Progenitor cell of endocrine pancreas (in vitro differentiated cells): ENCODE results near the gene RAET1G. TPM values are rescaled to one million over a fixed set of nuclear protein-coding genes. Genes with fewer than 3 reads are reported as not detected.
"Not testable (repeated sequence)": the region's sequence is repeated elsewhere in the genome, so short reads cannot be mapped to it uniquely, and the experiment has no call there.

ENCODE experiments used
- DNase-seq: peaks from one replicate; pipeline ENCODE4 v3.0.0; 2021; ENCODE audit warnings: low spot score; ENCODE audit not compliant: unreplicated experiment
- H3K27ac Mint-ChIP-seq: 2 replicates; pipeline ENCODE4 v1.8.0; 2021; ENCODE audit warnings: mild to moderate bottlenecking, moderate library complexity, mixed read lengths
- H3K27me3 Mint-ChIP-seq: 2 replicates; pipeline ENCODE4 v1.8.0; 2021; ENCODE audit warnings: mixed read lengths
- H3K36me3 Mint-ChIP-seq: 2 replicates; pipeline ENCODE4 v1.8.0; 2022; ENCODE audit warnings: mixed read lengths; ENCODE audit not compliant: insufficient read depth
- H3K4me1 Mint-ChIP-seq: 2 replicates; pipeline ENCODE4 v1.8.0; 2021; ENCODE audit warnings: low read depth, mixed read lengths
- H3K4me3 Mint-ChIP-seq: 2 replicates; pipeline ENCODE4 v1.8.0; 2021; ENCODE audit warnings: low read depth, mild to moderate bottlenecking, moderate library complexity, mixed read lengths
- H3K9me3 Mint-ChIP-seq: 2 replicates; pipeline ENCODE4 v1.8.0; 2021; ENCODE audit warnings: low read depth, mixed read lengths
- CTCF ChIP-seq: fragments of 200-600 bp; sonication (generic); IDR thresholded peaks from one replicate; pipeline ENCODE4 v1.5.0; 2021; ENCODE audit warnings: antibody characterized with exemption, mild to moderate bottlenecking; ENCODE audit not compliant: unreplicated experiment
- total RNA-seq: library from RNA; stranded (reverse); gene quantifications from 2 replicates; pipeline ENCODE4 v1.2.1, GENCODE V29; 2021

Gene RAET1G
- total RNA-seq, 1 donor from 2014 or later: not detected

DNA sequence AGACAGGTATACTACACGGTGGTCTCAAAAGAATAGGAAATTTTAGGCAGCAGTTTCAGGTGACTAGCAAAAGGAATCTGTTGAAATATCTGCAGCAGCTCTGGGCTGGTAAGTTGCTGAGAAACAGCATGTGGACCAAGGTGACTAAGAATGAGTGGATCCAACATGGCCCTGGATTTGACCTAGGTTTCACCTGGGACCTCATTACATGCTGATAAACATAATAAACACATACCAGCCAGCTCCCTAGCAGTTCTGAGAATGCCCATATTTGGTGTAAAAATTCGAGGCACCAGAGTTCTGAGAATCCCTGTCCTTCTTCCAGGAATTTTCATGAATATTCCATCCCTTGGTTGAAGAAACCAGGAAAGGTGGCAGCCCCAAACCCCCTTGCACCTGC is 30.5 kb upstream of the RAET1G start:
- not testable (repeated sequence) for H3K36me3 Mint-ChIP-seq, H3K9me3 Mint-ChIP-seq, H3K4me3 Mint-ChIP-seq, H3K4me1 Mint-ChIP-seq, DNase-seq, H3K27ac Mint-ChIP-seq
- peaks cover 88% of the 10 kb centered on the region for H3K27me3 Mint-ChIP-seq

DNA sequence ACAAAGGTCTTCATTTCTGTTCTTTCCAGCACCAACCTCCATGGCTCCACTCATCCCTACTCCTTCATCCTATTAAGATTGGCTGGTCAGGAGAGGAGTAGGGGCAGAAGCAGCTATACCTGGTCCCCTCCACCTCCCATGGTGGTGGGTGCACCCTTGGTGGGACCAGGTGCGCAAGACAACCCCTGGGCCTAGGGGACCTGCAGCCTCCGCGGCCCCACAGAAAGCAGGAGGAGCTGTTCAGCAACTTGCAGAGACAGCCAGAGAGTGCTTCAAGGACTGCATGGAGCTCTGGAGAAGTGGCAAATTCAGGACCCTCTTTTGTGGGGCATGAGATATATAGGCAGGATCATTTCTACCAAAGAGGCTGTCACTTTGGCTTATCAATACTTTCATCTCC is 28.7 kb upstream of the RAET1G start:
- no peak for DNase-seq
- no peak for TF ChIP-seq CTCF
- no peaks in the 10 kb centered on the region for H3K9me3 Mint-ChIP-seq
- no peak overlapping the region for H3K27ac Mint-ChIP-seq
- no peaks in the 10 kb centered on the region for H3K36me3 Mint-ChIP-seq
- no peak overlapping the region for H3K4me3 Mint-ChIP-seq
- no peaks in the 10 kb centered on the region for H3K4me1 Mint-ChIP-seq
- peaks cover 83% of the 10 kb centered on the region for H3K27me3 Mint-ChIP-seq

GRCh38 chr6:149951096-149951495 is 28.2 kb upstream of the RAET1G start:
- no peak for DNase-seq
- H3K4me3 Mint-ChIP-seq: no peak overlapping the region
- no peaks in the 10 kb centered on the region for H3K9me3 Mint-ChIP-seq
- H3K27ac Mint-ChIP-seq: no peak overlapping the region
- TF ChIP-seq CTCF: no peak
- H3K36me3 Mint-ChIP-seq: no peaks in the 10 kb centered on the region
- peaks cover 84% of the 10 kb centered on the region for H3K27me3 Mint-ChIP-seq
- no peaks in the 10 kb centered on the region for H3K4me1 Mint-ChIP-seq

GRCh38 chr6:149950423-149950822 is 27.5 kb upstream of the RAET1G start:
- no peaks in the 10 kb centered on the region for H3K9me3 Mint-ChIP-seq
- no peak overlapping the region for H3K4me3 Mint-ChIP-seq
- no peak for DNase-seq
- no peak overlapping the region for H3K27ac Mint-ChIP-seq
- TF ChIP-seq CTCF: no peak
- H3K36me3 Mint-ChIP-seq: no peaks in the 10 kb centered on the region
- no peaks in the 10 kb centered on the region for H3K4me1 Mint-ChIP-seq
- H3K27me3 Mint-ChIP-seq: peaks cover 81% of the 10 kb centered on the region

- no peak for TF ChIP-seq CTCF
- H3K27me3 Mint-ChIP-seq: peaks cover 82% of the 10 kb centered on the region
- no peaks in the 10 kb centered on the region for H3K36me3 Mint-ChIP-seq
- H3K9me3 Mint-ChIP-seq: no peaks in the 10 kb centered on the region
- H3K4me3 Mint-ChIP-seq: no peak overlapping the region
- no peak for DNase-seq
- no peaks in the 10 kb centered on the region for H3K4me1 Mint-ChIP-seq
- H3K27ac Mint-ChIP-seq: no peak overlapping the region
Observed at GRCh38 chr6:149948616-149949015, 25.7 kb upstream of the RAET1G start.

DNA sequence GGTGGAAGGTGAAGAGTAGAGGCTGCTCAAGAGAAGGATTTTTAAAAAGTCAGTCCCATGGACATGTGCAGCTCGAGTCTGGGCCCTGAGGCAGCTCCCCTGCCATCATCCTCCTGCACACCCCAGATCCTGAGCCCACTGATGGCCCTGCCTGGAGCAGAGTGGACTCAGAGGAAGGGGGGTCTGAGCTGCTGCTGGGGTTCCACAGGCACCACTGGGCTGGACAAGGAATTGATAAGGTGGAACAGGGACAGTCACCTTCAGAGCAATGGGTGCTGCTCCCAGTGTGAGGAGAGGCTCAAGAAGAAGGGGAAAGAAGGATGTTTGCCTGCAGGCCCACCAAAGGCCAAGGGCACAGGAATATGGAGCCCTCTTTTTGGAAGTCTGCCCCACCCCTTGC is 25.1 kb upstream of the RAET1G start:
- H3K27ac Mint-ChIP-seq: no peak overlapping the region
- no peaks in the 10 kb centered on the region for H3K4me1 Mint-ChIP-seq
- no peaks in the 10 kb centered on the region for H3K9me3 Mint-ChIP-seq
- no peak for DNase-seq
- no peaks in the 10 kb centered on the region for H3K36me3 Mint-ChIP-seq
- no peak overlapping the region for H3K4me3 Mint-ChIP-seq
- no peak for TF ChIP-seq CTCF
- peaks cover 82% of the 10 kb centered on the region for H3K27me3 Mint-ChIP-seq

GRCh38 chr6:149947533-149947932 is 24.6 kb upstream of the RAET1G start:
- not testable (repeated sequence) for H3K4me3 Mint-ChIP-seq, H3K4me1 Mint-ChIP-seq, H3K9me3 Mint-ChIP-seq, H3K36me3 Mint-ChIP-seq, DNase-seq, H3K27ac Mint-ChIP-seq
- H3K27me3 Mint-ChIP-seq: peaks cover 82% of the 10 kb centered on the region

DNA sequence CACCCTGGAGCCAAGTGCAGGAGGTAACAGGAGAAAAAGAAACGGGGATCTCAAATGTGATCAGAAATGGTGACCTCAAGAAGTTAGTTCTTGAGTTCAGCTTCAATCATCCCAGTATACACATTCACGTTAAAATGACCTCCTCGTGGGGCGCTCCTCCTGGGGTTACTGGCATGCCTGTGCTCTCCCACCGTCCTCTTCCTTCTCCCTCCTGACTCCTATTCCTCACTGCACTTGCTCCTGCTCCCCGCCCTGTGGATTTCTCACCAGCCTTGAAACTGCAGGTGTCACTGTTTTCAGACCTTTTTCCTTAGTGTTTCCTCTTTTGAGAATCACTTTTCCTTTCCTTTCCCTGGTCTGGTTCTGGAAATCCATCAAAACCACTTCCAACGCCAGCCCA is 23.7 kb upstream of the RAET1G start:
- H3K4me1 Mint-ChIP-seq, H3K36me3 Mint-ChIP-seq, DNase-seq, H3K9me3 Mint-ChIP-seq, H3K27ac Mint-ChIP-seq, H3K4me3 Mint-ChIP-seq: not testable (repeated sequence)
- peaks cover 80% of the 10 kb centered on the region for H3K27me3 Mint-ChIP-seq

DNA sequence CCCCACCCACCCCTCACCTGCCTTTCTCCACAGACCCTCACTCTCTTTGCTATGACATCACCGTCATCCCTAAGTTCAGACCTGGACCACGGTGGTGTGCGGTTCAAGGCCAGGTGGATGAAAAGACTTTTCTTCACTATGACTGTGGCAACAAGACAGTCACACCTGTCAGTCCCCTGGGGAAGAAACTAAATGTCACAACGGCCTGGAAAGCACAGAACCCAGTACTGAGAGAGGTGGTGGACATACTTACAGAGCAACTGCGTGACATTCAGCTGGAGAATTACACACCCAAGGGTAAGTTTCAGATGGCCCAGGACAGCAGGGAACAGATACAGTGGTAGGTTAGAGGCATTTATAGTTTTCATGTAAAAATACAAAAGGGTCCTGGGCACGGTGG is 22.4 kb upstream of the RAET1G start:
- H3K4me3 Mint-ChIP-seq, DNase-seq, H3K9me3 Mint-ChIP-seq, H3K4me1 Mint-ChIP-seq, H3K27ac Mint-ChIP-seq, H3K36me3 Mint-ChIP-seq: not testable (repeated sequence)
- H3K27me3 Mint-ChIP-seq: peaks cover 80% of the 10 kb centered on the region
